ENCODE results near the gene ATXN2. TPM values are rescaled to one million over a fixed set of nuclear protein-coding genes. Genes with fewer than 3 reads are reported as not detected.

Gene ATXN2
- total RNA-seq, 1 experiment from 2014 or later, result 72.9 TPM

GRCh38 chr12:111590552-111590951 is 8.6 kb downstream of the ATXN2 start:
- H3K56ac ChIP-seq (ENCODE audit: insufficient read length, low read depth, low read length), result no peak overlapping the region
- H3K23ac ChIP-seq (ENCODE audit: insufficient read length, low read depth, low read length), result no peak overlapping the region
- Mint-ChIP-seq H3K36me3 (ENCODE audit: insufficient read depth in 1 of 3, low read depth in 3 of 3) (peaks cover 0 to 2% (median 0%) of the 10 kb centered on the region in 3 experiments; a peak in 2 of 7 replicates), H3K27ac (no peak overlapping the region), H3K27me3 (ENCODE audit: low read depth) (no peaks in the 10 kb centered on the region), H3K9me3 (no peaks in the 10 kb centered on the region), H3K4me1 (peaks cover 11% of the 10 kb centered on the region in 2 experiments; a peak in 3 of 4 replicates), H3K4me3 (no peak overlapping the region)
- no CpG with 5 or more reads among the region's 6 CpGs for WGBS (ENCODE audit: extremely low coverage, insufficient read length, low lambda C conversion rate)
- H2BK12ac ChIP-seq (ENCODE audit: insufficient read length, low read depth, low read length), result no peak overlapping the region
- no peaks in the 10 kb centered on the region for H4K20me1 ChIP-seq (ENCODE audit: control insufficient read depth, insufficient read depth, insufficient read length)
- H3K9me3 ChIP-seq (ENCODE audit: control insufficient read depth, low read depth, low read length), result no peaks in the 10 kb centered on the region
- H3K4ac ChIP-seq (ENCODE audit: low read depth, low read length), result no peak overlapping the region
- H3K23me2 ChIP-seq (ENCODE audit: insufficient read length, low read depth, low read length, poor library complexity, severe bottlenecking), result no peaks in the 10 kb centered on the region
- no peak overlapping the region for H3T11ph ChIP-seq (ENCODE audit: low read length)
- H3K9ac ChIP-seq (ENCODE audit: extremely low read depth, insufficient read length, low read length), result no peak overlapping the region
- H4K8ac ChIP-seq (replicated peaks; ENCODE audit: insufficient read length, low read depth, low read length), result no peak overlapping the region
- no peak overlapping the region for H3K27ac ChIP-seq (ENCODE audit: insufficient read length, low read depth, low read length)
- no peak overlapping the region for H2BK120ac ChIP-seq (ENCODE audit: low read depth, low read length, poor library complexity, severe bottlenecking)
- no peak overlapping the region for H4K91ac ChIP-seq (ENCODE audit: insufficient read length, low read depth, low read length)
- no peaks in the 10 kb centered on the region for H3K27me3 ChIP-seq (ENCODE audit: insufficient read depth, low read length)
- no peak overlapping the region for H2BK15ac ChIP-seq (ENCODE audit: low read depth, low read length)
- H3K4me2 ChIP-seq (ENCODE audit: insufficient read depth, insufficient read length, low read length), result no peak overlapping the region
- no peak overlapping the region for H3K14ac ChIP-seq (ENCODE audit: insufficient read depth, low read length)
- H2BK20ac ChIP-seq (ENCODE audit: low read depth, low read length, poor library complexity, severe bottlenecking), result no peak overlapping the region
- no peak for TF ChIP-seq CTCF (conservative IDR thresholded peaks at IDR 0.05)
- no peak overlapping the region for H4K5ac ChIP-seq (ENCODE audit: insufficient read length, low read depth, low read length)
- no peak for DNase-seq
- no peaks in the 10 kb centered on the region for H3K4me1 ChIP-seq (ENCODE audit: insufficient read depth, low read length)
- H2AFZ ChIP-seq (ENCODE audit: low read length), result no peak overlapping the region
- H2AK5ac ChIP-seq (ENCODE audit: insufficient read length, low read length), result no peak overlapping the region
- peaks cover 39% of the 10 kb centered on the region; the same call in 1 of the 2 replicates for H3K79me2 ChIP-seq (ENCODE audit: insufficient read depth, low read length)
- peaks cover 16% of the 10 kb centered on the region for H3K79me1 ChIP-seq (ENCODE audit: insufficient read depth, low read depth, low read length, poor library complexity, severe bottlenecking)
- H3K18ac ChIP-seq (ENCODE audit: insufficient read length, low read depth, low read length), result no peak overlapping the region
- H2BK5ac ChIP-seq (ENCODE audit: insufficient read length, low read length), result no peak overlapping the region

Data from H9 (cell line).